LNCAP (cell line): ENCODE results near the gene TWIST1.

Experiments used
- CTCF ChIP-seq: fragments of 450-650 bp; IDR thresholded peaks from 2 replicates; pipeline ENCODE4 v1.5.1; 2017; ENCODE audit warnings: mild to moderate bottlenecking

Gene TWIST1

GRCh38 chr7:19139706-19140327 is 22.4 kb upstream of the TWIST1 start:
- no peak for TF ChIP-seq CTCF

GRCh38 chr7:19133886-19134285 is 16.4 kb upstream of the TWIST1 start:
- TF ChIP-seq CTCF = no peak

DNA sequence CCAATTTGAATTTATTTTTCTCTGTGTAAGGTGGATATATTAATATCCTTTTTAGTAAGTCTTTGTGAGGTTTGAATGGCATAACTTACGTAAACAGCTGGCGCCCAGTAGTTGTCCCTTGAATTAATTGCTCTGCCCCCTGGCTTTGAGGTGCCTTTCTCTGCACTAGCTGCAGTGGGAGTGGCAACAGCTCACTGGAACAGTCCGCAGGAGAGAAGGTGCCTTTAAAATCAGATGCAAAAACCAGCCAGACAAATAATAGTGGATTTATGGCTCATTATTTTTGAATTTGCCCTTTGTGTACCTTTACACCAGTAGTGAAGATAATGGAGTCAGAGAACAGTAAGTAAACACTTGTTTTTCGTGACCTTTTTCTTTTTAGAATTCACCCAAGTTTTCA is 16.0 kb upstream of the TWIST1 start:
- TF ChIP-seq CTCF = no peak

DNA sequence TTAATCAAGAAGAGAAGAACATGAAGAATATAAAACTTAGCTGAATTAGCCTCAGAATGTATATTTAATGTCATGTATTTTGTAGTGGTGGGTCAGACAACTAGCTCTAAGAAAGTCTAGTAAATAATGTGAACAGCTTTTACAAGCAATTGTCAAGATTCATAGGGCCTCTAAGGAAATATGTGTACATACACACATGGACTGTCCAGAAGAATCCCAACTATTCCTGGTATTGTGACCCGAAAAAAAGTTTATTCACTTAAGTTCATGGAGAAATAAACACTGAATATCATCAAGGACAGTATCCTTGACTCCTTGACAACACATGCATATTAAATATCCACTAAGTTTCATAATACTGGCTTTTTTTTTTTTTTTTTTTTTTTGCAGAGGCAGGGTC is 11.4 kb upstream of the TWIST1 start:
- no peak for TF ChIP-seq CTCF

DNA sequence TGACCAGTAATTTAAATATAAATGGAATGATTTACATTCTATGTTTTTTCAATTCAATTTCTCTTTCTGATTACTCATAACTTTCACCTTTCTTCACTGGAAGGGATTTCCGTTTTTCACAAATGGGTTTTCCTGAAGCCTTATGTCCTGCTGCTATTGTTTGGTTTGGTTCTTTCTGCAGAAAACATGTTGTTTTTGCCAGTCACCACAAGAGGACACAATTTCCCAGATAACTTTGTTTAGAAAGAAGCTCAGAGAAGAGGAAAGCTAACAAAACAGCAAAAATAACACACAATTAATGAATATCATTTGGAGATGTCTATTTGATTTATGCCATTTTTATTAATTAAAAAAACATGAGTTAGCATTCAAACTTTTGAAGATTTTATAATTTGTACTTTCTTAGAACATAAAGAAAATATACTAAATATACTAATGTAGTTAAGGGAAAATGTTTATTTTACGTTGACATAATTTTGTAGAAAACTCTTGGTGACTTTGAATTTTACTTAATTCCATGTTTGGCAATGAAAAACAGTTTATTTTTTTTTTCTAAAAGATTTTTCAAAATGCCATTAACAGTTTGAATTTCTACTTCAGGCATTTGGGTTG is 4.6 kb upstream of the TWIST1 start:
- peak; percentile 81 for TF ChIP-seq CTCF

DNA sequence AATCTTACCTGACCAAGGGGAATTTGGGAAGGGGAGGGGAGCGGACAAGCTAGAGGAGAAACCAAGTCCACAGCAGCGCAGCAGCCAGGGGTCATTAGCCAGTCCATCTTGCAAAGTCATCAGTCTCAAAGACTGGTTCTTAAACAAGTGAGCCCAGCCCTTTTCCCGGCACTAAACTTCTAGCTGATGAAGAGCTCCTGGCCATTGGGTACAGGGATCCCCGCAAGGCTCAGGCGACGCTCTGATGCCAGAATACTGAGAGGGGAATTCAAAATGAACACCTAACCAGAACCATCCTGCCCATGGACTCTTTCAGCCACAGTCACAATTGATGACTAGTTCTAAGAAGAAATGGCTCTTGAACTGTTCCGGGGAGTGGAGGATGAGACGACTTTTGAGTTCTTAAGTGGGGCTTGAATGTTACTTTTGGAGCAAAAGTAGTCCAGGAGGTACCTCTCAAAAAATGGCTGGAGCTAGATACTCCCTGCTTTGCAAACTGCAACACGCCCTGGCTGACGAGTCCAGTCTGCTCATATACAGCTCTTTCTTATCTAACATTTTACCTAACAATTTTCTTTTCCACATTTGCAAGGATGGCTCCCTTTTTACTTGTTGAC is 2.5 kb upstream of the TWIST1 start:
- TF ChIP-seq CTCF = no peak

- no peak for TF ChIP-seq CTCF
These were observed 1.9 kb upstream of the TWIST1 start for GRCh38 chr7:19119372-19119771.
